ENCODE results near the gene LRRC9. TPM values are rescaled to one million over a fixed set of nuclear protein-coding genes. Genes with fewer than 3 reads are reported as not detected.
"Not testable (repeated sequence)": the region's sequence is repeated elsewhere in the genome, so short reads cannot be mapped to it uniquely, and the experiment has no call there.

Gene LRRC9
- total RNA-seq, 1 donor from 2014 or later = not detected

- no peaks in the 10 kb centered on the region for H3K9me3 ChIP-seq
- H3K36me3 ChIP-seq = peaks cover 11% of the 10 kb centered on the region
- peaks cover 31% of the 10 kb centered on the region for H3K4me1 ChIP-seq
- intact Hi-C loops (cut with DNase I) = no loop called here
- TF ChIP-seq CTCF (IDR thresholded peaks at IDR 0.05) = no peak
- DNase-seq (no peak), ATAC-seq (no peak)
- H3K27ac ChIP-seq = no peak overlapping the region
- H3K4me3 ChIP-seq = no peak overlapping the region
- no peaks in the 10 kb centered on the region for H3K27me3 ChIP-seq (ENCODE audit: low read depth)
Measured at GRCh38 chr14:60097974-60098373, 178.0 kb downstream of the LRRC9 start.

- H3K4me3 ChIP-seq; H3K9me3 ChIP-seq; intact Hi-C loops (cut with DNase I); H3K27ac ChIP-seq; DNase-seq; H3K27me3 ChIP-seq (ENCODE audit: low read depth); ATAC-seq: not testable (repeated sequence)
- Histone ChIP-seq H3K36me3 (peaks cover 11% of the 10 kb centered on the region), H3K4me1 (peaks cover 14% of the 10 kb centered on the region)
Measured at GRCh38 chr14:60099855-60100254, 179.9 kb downstream of the LRRC9 start.

DNA sequence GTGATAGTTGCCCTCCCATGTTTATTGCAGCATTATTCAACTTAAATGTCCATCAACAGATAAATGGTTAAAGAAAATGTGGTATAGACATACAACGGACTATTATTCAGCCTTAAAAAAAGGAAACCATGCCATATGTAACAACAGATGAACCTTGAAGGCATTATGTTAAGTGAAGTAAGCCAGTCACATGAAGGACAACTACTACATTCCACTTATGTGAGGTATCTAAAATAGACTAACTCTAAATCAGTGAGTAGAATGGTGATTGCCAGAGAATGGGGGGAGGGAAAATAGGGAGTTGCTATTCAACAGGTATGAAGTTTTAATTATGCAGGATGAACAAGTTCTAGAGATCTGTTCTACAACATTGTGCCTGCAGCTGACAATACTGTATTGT lies 181.8 kb downstream of the LRRC9 start:
- peaks cover 11% of the 10 kb centered on the region for H3K36me3 ChIP-seq
- H3K4me1 ChIP-seq = no peaks in the 10 kb centered on the region
- no peak for TF ChIP-seq CTCF (IDR thresholded peaks at IDR 0.05)
- no peak overlapping the region for H3K27ac ChIP-seq
- no peak overlapping the region for H3K4me3 ChIP-seq
- H3K27me3 ChIP-seq (ENCODE audit: low read depth) = no peaks in the 10 kb centered on the region
- H3K9me3 ChIP-seq = no peaks in the 10 kb centered on the region
- ATAC-seq (no peak), DNase-seq (no peak)
- intact Hi-C loops (cut with DNase I) = no loop called here

GRCh38 chr14:60102389-60102788 lies 182.4 kb downstream of the LRRC9 start:
- Histone ChIP-seq H3K36me3 (peaks cover 7% of the 10 kb centered on the region), H3K4me1 (no peaks in the 10 kb centered on the region), H3K4me3 (no peak overlapping the region), H3K27me3 (ENCODE audit: low read depth) (no peaks in the 10 kb centered on the region), H3K9me3 (no peaks in the 10 kb centered on the region), H3K27ac (no peak overlapping the region)
- ATAC-seq (no peak), DNase-seq (no peak)
- no peak for TF ChIP-seq CTCF (IDR thresholded peaks at IDR 0.05)
- intact Hi-C loops (cut with DNase I) = no loop called here

DNA sequence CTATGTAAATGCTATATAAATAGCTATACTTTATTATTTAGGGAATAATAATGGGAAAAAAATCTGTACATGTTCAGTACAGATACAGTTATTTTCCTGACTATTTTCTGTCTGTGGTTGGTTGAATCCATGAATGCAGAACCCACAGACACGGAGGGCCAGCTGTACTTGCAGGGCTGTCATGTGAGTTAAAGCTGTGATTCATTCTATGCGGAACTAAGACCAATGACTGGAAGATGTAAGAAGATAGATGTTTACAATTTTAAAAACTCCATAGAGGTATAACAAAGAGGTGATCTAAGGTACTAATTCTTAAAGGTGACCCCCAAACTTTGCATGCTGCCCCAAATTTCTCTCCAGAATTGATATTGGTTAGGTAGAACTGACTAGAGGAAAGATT lies 186.4 kb downstream of the LRRC9 start:
- Histone ChIP-seq H3K4me3 (no peak overlapping the region), H3K9me3 (no peaks in the 10 kb centered on the region), H3K4me1 (no peaks in the 10 kb centered on the region), H3K36me3 (peaks cover 4% of the 10 kb centered on the region), H3K27me3 (ENCODE audit: low read depth) (no peaks in the 10 kb centered on the region), H3K27ac (no peak overlapping the region)
- intact Hi-C loops (cut with DNase I) = no loop called here
- no peak for ATAC-seq
- no peak for DNase-seq
- no peak for TF ChIP-seq CTCF (IDR thresholded peaks at IDR 0.05)

DNA sequence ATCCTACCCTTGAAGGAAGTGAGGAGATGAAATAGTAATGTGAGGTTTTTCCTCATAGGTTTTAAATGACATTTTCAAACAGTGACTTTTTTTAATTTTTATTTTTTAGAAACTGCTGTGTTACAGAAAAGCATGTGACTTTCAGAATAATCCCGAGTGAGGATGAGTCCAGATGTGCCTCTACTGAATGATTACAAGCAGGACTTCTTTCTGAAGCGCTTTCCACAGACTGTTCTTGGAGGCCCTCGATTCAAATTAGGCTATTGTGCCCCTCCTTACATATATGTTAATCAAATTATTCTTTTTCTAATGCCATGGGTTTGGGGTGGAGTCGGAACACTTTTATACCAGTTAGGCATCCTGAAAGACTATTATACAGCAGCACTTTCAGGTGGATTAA lies 187.5 kb downstream of the LRRC9 start:
- Histone ChIP-seq H3K4me3 (no peak overlapping the region), H3K27ac (no peak overlapping the region), H3K4me1 (no peaks in the 10 kb centered on the region), H3K36me3 (peaks cover 4% of the 10 kb centered on the region), H3K9me3 (no peaks in the 10 kb centered on the region), H3K27me3 (ENCODE audit: low read depth) (no peaks in the 10 kb centered on the region)
- TF ChIP-seq CTCF (IDR thresholded peaks at IDR 0.05) = no peak
- intact Hi-C loops (cut with DNase I) = no loop called here
- DNase-seq = no peak
- ATAC-seq = no peak

Data from lower lobe of right lung (tissue), 2 donors.